ENCODE data around the gene RAB6B.

The RAB6B gene

GRCh38 chr3:133827136-133827535 lies 68.5 kb downstream of the RAB6B start:
- DNase-seq (ENCODE audit: low read depth in 1 of 2, low spot score in 1 of 2), result no peak
- no peak overlapping the region for H3K4me3 ChIP-seq (replicated peaks; ENCODE audit: insufficient read depth, low read length)
- H3K27me3 ChIP-seq (ENCODE audit: insufficient read depth, poor library complexity, severe bottlenecking), result no peaks in the 10 kb centered on the region
- no peak overlapping the region for H3K27ac ChIP-seq (replicated peaks)
- TF ChIP-seq POLR2AphosphoS5 (IDR thresholded peaks at IDR 0.05; ENCODE audit: low read depth) (no peak), SPI1 (IDR thresholded peaks at IDR 0.05; ENCODE audit: borderline replicate concordance, low read depth) (no peak), REST (IDR thresholded peaks at IDR 0.05; ENCODE audit: insufficient replicate concordance, low read depth) (no peak), CTCF (IDR thresholded peaks at IDR 0.05; ENCODE audit: insufficient read depth, low read length) (no peak), GABPA (IDR thresholded peaks at IDR 0.05; ENCODE audit: low read depth) (no peak)

GRCh38 chr3:133825969-133826727 lies 69.5 kb downstream of the RAB6B start:
- no peak overlapping the region for H3K4me3 ChIP-seq (replicated peaks; ENCODE audit: insufficient read depth, low read length)
- no peak overlapping the region for H3K27ac ChIP-seq (replicated peaks)
- H3K27me3 ChIP-seq (ENCODE audit: insufficient read depth, poor library complexity, severe bottlenecking), result no peaks in the 10 kb centered on the region
- no peak for DNase-seq (ENCODE audit: low read depth in 1 of 2, low spot score in 1 of 2)
- TF ChIP-seq SPI1 (IDR thresholded peaks at IDR 0.05; ENCODE audit: borderline replicate concordance, low read depth) (no peak), REST (IDR thresholded peaks at IDR 0.05; ENCODE audit: insufficient replicate concordance, low read depth) (no peak), GABPA (IDR thresholded peaks at IDR 0.05; ENCODE audit: low read depth) (no peak), POLR2AphosphoS5 (IDR thresholded peaks at IDR 0.05; ENCODE audit: low read depth) (no peak), CTCF (IDR thresholded peaks at IDR 0.05; ENCODE audit: insufficient read depth, low read length) (no peak)

GRCh38 chr3:133824961-133825485 lies 70.7 kb downstream of the RAB6B start:
- no peaks in the 10 kb centered on the region for H3K27me3 ChIP-seq (ENCODE audit: insufficient read depth, poor library complexity, severe bottlenecking)
- TF ChIP-seq GABPA (IDR thresholded peaks at IDR 0.05; ENCODE audit: low read depth), result no peak
- TF ChIP-seq CTCF (IDR thresholded peaks at IDR 0.05; ENCODE audit: insufficient read depth, low read length), result no peak
- no peak for TF ChIP-seq SPI1 (IDR thresholded peaks at IDR 0.05; ENCODE audit: borderline replicate concordance, low read depth)
- no peak for TF ChIP-seq POLR2AphosphoS5 (IDR thresholded peaks at IDR 0.05; ENCODE audit: low read depth)
- no peak for TF ChIP-seq REST (IDR thresholded peaks at IDR 0.05; ENCODE audit: insufficient replicate concordance, low read depth)
- DNase-seq (ENCODE audit: low read depth in 1 of 2, low spot score in 1 of 2), result no peak
- no peak overlapping the region for H3K27ac ChIP-seq (replicated peaks)
- no peak overlapping the region for H3K4me3 ChIP-seq (replicated peaks; ENCODE audit: insufficient read depth, low read length)

Measured in HL-60 (cell line).